A673 (cell line): ENCODE data around the gene DNAI1. TPM values are rescaled to one million over a fixed set of nuclear protein-coding genes. Genes with fewer than 3 reads are reported as not detected.

Source experiments
- BruUV-seq: library from RNA; stranded (reverse); fragments of 400-500 nt; replicated peaks from 2 replicates; lab custom pipeline; 2021; lab: Mats Ljungman, UMichigan
- CTCF ChIA-PET: fragments of 300-600 bp; sonication (Branson Sonifier 250); formaldehyde crosslinking; loops from one replicate; lab custom pipeline; 2022; ENCODE audit warnings: antibody characterized with exemption; lab: Charles Lee
- POLR2A ChIA-PET: fragments of 300-600 bp; sonication (Branson Sonifier 250); formaldehyde crosslinking; loops from one replicate; lab custom pipeline; 2022; ENCODE audit warnings: antibody characterized with exemption; ENCODE audit not compliant: low non-redundant PET; lab: Charles Lee
- DNase-seq: peaks from one replicate; pipeline ENCODE4 v3.0.0-alpha.2; 2015; ENCODE audit warnings: low spot score
- H3K27ac ChIP-seq: fragments of 200-600 bp; sonication (generic); 2 replicates; pipeline ENCODE4 v1.5.1; 2016; ENCODE audit warnings: mixed run types, low read depth, mild to moderate bottlenecking, mixed read lengths, antibody characterized with exemption, low read length; ENCODE audit not compliant: poor library complexity, severe bottlenecking
- H3K27me3 ChIP-seq: fragments of 200-600 bp; sonication (generic); replicated peaks from 2 replicates; pipeline ENCODE4 v1.6.1; 2017; ENCODE audit warnings: mixed run types, low read depth, mild to moderate bottlenecking, mixed read lengths, antibody characterized with exemption, low read length; ENCODE audit not compliant: insufficient read depth, poor library complexity
- H3K36me3 ChIP-seq: fragments of 200-600 bp; sonication (generic); 2 replicates; pipeline ENCODE4 v1.6.1; 2016; ENCODE audit warnings: mixed run types, mild to moderate bottlenecking, mixed read lengths, antibody characterized with exemption, low read length; ENCODE audit not compliant: insufficient read depth, poor library complexity, severe bottlenecking
- H3K4me1 ChIP-seq: fragments of 200-600 bp; sonication (generic); 2 replicates; pipeline ENCODE4 v1.6.1; 2017; ENCODE audit warnings: mixed run types, mild to moderate bottlenecking, mixed read lengths, antibody characterized with exemption, low read length; ENCODE audit not compliant: insufficient read depth, poor library complexity, severe bottlenecking
- H3K4me3 ChIP-seq: fragments of 200-600 bp; sonication (generic); 2 replicates; pipeline ENCODE4 v1.5.1; 2016; ENCODE audit warnings: low read depth, mixed run types, mild to moderate bottlenecking, mixed read lengths, low read length; ENCODE audit not compliant: poor library complexity, severe bottlenecking
- H3K9me3 ChIP-seq: fragments of 200-600 bp; sonication (generic); 2 replicates; pipeline ENCODE4 v1.6.1; 2016; ENCODE audit warnings: mixed run types, low read depth, mild to moderate bottlenecking, mixed read lengths, antibody characterized with exemption, low read length; ENCODE audit not compliant: poor library complexity, severe bottlenecking
- CTCF ChIP-seq: fragments of 300-800, 200-600 bp; sonication (generic); conservative IDR thresholded peaks from 2 replicates; pipeline ENCODE4 v1.5.1; 2017; ENCODE audit warnings: low read depth, mild to moderate bottlenecking, antibody characterized with exemption, low read length, moderate library complexity, mixed read lengths
- EZH2 ChIP-seq: fragments of 200-600 bp; sonication (generic); IDR thresholded peaks from 2 replicates; pipeline ENCODE4 v1.6.1; 2017; ENCODE audit warnings: borderline replicate concordance, low read depth, mild to moderate bottlenecking, mixed read lengths, antibody characterized with exemption, low read length; ENCODE audit not compliant: poor library complexity, severe bottlenecking
- intact Hi-C: fragments of 100-400 bp; cut with micrococcal nuclease; formaldehyde crosslinking; loops from one replicate; pipeline ENCODE4 v1.10.0; 2022; ENCODE audit not compliant: unreplicated experiment
- total RNA-seq: library from RNA; stranded (reverse); gene quantifications from 2 replicates; pipeline ENCODE4 v1.2.3, GENCODE V29; 2021

DNAI1 gene
- total RNA-seq, 1 experiment from 2014 or later: not detected

- H3K4me1 ChIP-seq: no peaks in the 10 kb centered on the region
- no TSS peak for BruUV-seq
- no peaks in the 10 kb centered on the region for H3K9me3 ChIP-seq
- CTCF ChIA-PET: no interaction called here
- intact Hi-C loops: no loop called here
- POLR2A ChIA-PET: no interaction called here
- DNase-seq: no peak
- H3K27me3 ChIP-seq: no peaks in the 10 kb centered on the region
- TF ChIP-seq EZH2 (no peak), CTCF (no peak)
- no peak overlapping the region for H3K27ac ChIP-seq
- no peak overlapping the region for H3K4me3 ChIP-seq
- H3K36me3 ChIP-seq: no peaks in the 10 kb centered on the region
Observed at GRCh38 chr9:34564617-34565016, 106.0 kb downstream of the DNAI1 start.

DNA sequence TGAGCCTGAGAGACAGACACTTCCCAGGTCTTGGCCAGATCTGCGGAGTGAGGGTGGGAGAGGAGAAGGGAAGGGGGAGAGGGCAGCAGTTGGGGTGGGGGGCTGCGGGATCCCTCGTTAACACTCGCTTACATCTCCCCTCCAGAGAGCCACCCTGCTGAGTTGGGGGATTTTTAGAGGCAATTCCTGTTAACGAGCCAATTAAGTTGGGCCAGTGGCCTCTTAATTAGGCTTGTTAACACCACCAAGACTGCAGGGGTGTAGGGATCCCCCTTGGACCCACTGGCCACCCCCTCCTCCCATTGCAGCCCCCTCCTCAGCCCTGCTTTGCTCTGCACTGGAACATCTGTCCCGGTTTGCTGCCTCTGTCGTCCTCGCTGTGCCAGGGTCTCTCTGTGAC lies 107.3 kb downstream of the DNAI1 start:
- BruUV-seq: no TSS peak
- H3K27ac ChIP-seq: no peak overlapping the region
- DNase-seq: no peak
- H3K4me3 ChIP-seq: no peak overlapping the region
- H3K36me3 ChIP-seq: no peaks in the 10 kb centered on the region
- ChIA-PET POLR2A (no interaction called here), CTCF (no interaction called here)
- TF ChIP-seq EZH2: no peak
- TF ChIP-seq CTCF: no peak
- H3K27me3 ChIP-seq: no peaks in the 10 kb centered on the region
- intact Hi-C loops: no loop called here
- H3K9me3 ChIP-seq: no peaks in the 10 kb centered on the region
- H3K4me1 ChIP-seq: no peaks in the 10 kb centered on the region

GRCh38 chr9:34566322-34566721 lies 107.7 kb downstream of the DNAI1 start:
- no peaks in the 10 kb centered on the region for H3K27me3 ChIP-seq
- no peak overlapping the region for H3K27ac ChIP-seq
- ChIA-PET POLR2A (no interaction called here), CTCF (no interaction called here)
- TF ChIP-seq EZH2: no peak
- no peak for TF ChIP-seq CTCF
- no peaks in the 10 kb centered on the region for H3K9me3 ChIP-seq
- intact Hi-C loops: no loop called here
- H3K36me3 ChIP-seq: no peaks in the 10 kb centered on the region
- no peak for DNase-seq
- no peak overlapping the region for H3K4me3 ChIP-seq
- no peaks in the 10 kb centered on the region for H3K4me1 ChIP-seq
- no TSS peak for BruUV-seq

DNA sequence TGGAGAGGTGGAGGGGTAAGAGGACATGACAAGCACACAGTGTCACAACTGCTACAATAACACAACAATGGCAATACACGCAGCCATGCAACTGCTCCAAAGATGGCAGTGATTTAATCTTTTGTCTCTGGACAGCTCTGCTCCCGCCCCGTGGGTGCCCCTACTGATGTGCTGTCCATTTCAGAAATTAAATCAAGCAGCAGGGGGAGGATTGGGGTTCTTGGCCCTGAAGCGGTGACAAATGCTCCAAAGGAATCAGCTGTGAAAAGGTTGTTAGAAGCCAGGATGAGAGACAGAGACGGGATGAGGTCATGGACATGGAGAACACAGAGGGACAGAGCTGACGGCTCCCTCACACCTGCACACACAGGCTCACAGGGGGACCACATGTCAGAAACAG lies 108.4 kb downstream of the DNAI1 start:
- no peaks in the 10 kb centered on the region for H3K4me1 ChIP-seq

More for the DNA sequence above, 108.4 kb downstream of the DNAI1 start:
- Histone ChIP-seq H3K9me3 (no peaks in the 10 kb centered on the region), H3K4me3 (no peak overlapping the region), H3K27ac (no peak overlapping the region), H3K27me3 (no peaks in the 10 kb centered on the region), H3K36me3 (no peaks in the 10 kb centered on the region)
- ChIA-PET CTCF (no interaction called here), POLR2A (no interaction called here)
- DNase-seq: no peak
- intact Hi-C loops: no loop called here
- no TSS peak for BruUV-seq
- TF ChIP-seq CTCF: no peak
- TF ChIP-seq EZH2: no peak
